Spleen (tissue), 11 donors: ENCODE measurements around the gene KTN1. TPM values are rescaled to one million over a fixed set of nuclear protein-coding genes. Genes with fewer than 3 reads are reported as not detected.

ENCODE experiments used
- DNase-seq: peaks from one replicate; pipeline ENCODE4 v3.0.0-alpha.2; 2020
- H3K27ac ChIP-seq, 8 donors: fragments of 200-600 bp; sonication (generic) in 7 of 8; 1 replicate in 4 of 8; 2 replicates in 4 of 8; pipeline versions ENCODE4 v1.5.0 to v1.8.0; 2016 to 2021; ENCODE audit warnings: inconsistent platforms in 4 of 8, mild to moderate bottlenecking in 4 of 8, moderate library complexity in 1 of 8
- H3K27me3 ChIP-seq, 7 donors: fragments of 200-600 bp; sonication (generic) in 6 of 7; replicated peaks in 1 of 7; 1 replicate in 4 of 7; 2 replicates in 3 of 7; pipeline versions ENCODE4 v1.5.0 to v1.8.0; 2016 to 2021; ENCODE audit warnings: inconsistent platforms in 3 of 7, mild to moderate bottlenecking in 1 of 7
- H3K36me3 ChIP-seq, 6 donors: fragments of 200-600 bp; sonication (generic) in 5 of 6; 1 replicate in 4 of 6; 2 replicates in 2 of 6; pipeline versions ENCODE4 v1.5.0 to v1.8.0; 2016 to 2021; ENCODE audit warnings: inconsistent platforms in 2 of 6
- H3K4me1 ChIP-seq, 6 donors: fragments of 200-600 bp; sonication (generic) in 5 of 6; 1 replicate in 3 of 6; 2 replicates in 3 of 6; pipeline versions ENCODE4 v1.5.0 to v1.8.0; 2016 to 2021; ENCODE audit warnings: inconsistent platforms in 3 of 6
- H3K4me3 ChIP-seq, 8 donors: fragments of 200-600 bp; sonication (generic) in 7 of 8; 1 replicate in 4 of 8; 2 replicates in 4 of 8; pipeline versions ENCODE4 v1.5.0 to v1.8.0; 2016 to 2021; ENCODE audit warnings: inconsistent platforms in 4 of 8, mild to moderate bottlenecking in 4 of 8, moderate library complexity in 2 of 8
- H3K9me3 ChIP-seq, 8 donors: fragments of 200-600 bp; sonication (generic) in 7 of 8; 1 replicate in 4 of 8; 2 replicates in 4 of 8; pipeline versions ENCODE4 v1.5.0 to v1.8.0; 2016 to 2021; ENCODE audit warnings: inconsistent platforms in 4 of 8
- POLR2A ChIP-seq, 3 donors: fragments of 450-650 bp; IDR thresholded peaks; one replicate each; pipeline ENCODE4 v1.5.1; 2017; ENCODE audit warnings: antibody characterized with exemption in 3 of 3, mild to moderate bottlenecking in 1 of 3
- POLR2AphosphoS5 ChIP-seq, 3 donors: sonication (generic); formaldehyde crosslinking; IDR thresholded peaks; one replicate each; pipeline ENCODE4 v1.5.1; 2017; ENCODE audit warnings: antibody characterized with exemption in 3 of 3
- WGBS, 5 donors: extraction: QIAGEN DNeasy Blood & Tissue Kit in 3 of 5; methylation state at CpG; one replicate each; pipeline versions ENCODE4 v1.1.5 to v1.1.7; 2013 to 2018; 5-methylcytosine and 5-hydroxymethylcytosine counted together
- intact Hi-C: fragments of 100-400 bp; cut with DNase I; formaldehyde crosslinking; loops from one replicate; pipeline ENCODE4 v1.15.0; 2023; ENCODE audit warnings: low total_unique reads
- polyA plus RNA-seq, 3 donors: library from polyadenylated mRNA; stranded (reverse); fragments of 200-250 nt; gene quantifications; one replicate each; pipeline ENCODE4 v1.2.1, GENCODE V29; 2013
- total RNA-seq, 7 donors: library from RNA; depleted of rRNA in 3 of 7; stranded (reverse); fragments of >200 nt in 3 of 7; fragmentation: NEBNext Ultra II Directional in 4 of 7; extraction: Animal tissue kit (Norgen Biotek cat#: 25700) in 4 of 7; gene quantifications; one replicate each; pipeline versions ENCODE4 v1.1.0 to v1.2.1, GENCODE V29; 2016 to 2021
- TF ChIP-seq, protein P1 (sequence below), 11 experiments: fragments of 200-600 bp in 7 of 11; fragments of 450-650 bp in 4 of 11; sonication (generic) in 4 of 11; IDR thresholded peaks in 8 of 11; conservative IDR thresholded peaks in 3 of 11; 1 replicate in 7 of 11; 2 replicates in 4 of 11; pipeline versions ENCODE4 v1.4.0 to v1.8.0; 2016 to 2021; ENCODE audit warnings: antibody characterized with exemption in 11 of 11, inconsistent platforms in 4 of 11, mild to moderate bottlenecking in 1 of 11
- donor health status: healthy with polysubstance abuse.
- donor health status: DM: no; HTN: no; CAD: no; lungs with moderate emphysema.
- donor health status: DM: no; HTN: no; CAD: no.
- donor health status: Bipolar disorder and iron deficiency.
- donor health status: healthy.
- donor health status: DM: no; HTN: no; CAD: no.
- donor health status: DM: yes; HTN: yes; CAD: no.

The KTN1 gene
- total and polyA plus RNA-seq, 10 donors, result 53.1 to 139 (median 114) TPM

DNA sequence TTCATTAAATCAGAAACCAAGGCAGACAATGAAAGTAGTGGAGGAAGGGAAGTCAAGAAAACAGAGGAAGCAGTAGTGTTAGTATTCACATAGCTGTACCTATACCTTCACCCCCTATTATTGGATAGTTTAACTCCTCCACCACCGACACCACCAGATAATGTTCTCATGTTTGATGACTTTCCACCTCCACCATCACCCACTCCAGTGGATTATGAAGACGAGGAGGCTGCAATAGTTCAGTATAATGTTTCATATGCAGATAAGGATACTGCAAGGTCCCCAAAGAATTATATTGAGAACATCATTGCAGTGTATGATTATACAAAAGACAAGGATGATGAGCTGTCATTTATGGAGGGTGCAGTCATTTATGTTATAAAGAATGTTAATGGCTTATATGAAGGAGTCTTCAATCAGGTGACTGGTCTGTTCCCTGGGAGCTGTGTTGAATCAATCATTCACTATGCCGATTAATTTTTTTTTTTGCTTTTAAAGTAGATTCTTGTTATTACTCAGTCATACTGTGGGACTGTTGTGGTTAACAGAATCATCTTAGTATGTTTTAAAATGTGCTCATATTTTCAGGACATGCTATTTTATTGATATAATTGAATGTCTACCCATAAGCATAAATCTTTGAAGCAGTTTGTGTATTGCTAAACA lies 32.2 kb upstream of the KTN1 start:
- 83 to 96% (median 93%) methylated on average over 3 of the region's 3 CpGs for WGBS, 5 donors
- no peaks in the 10 kb centered on the region for H3K27me3 ChIP-seq
- no peak for TF ChIP-seq POLR2A (IDR thresholded peaks at IDR 0.05)
- no peak for TF ChIP-seq POLR2AphosphoS5 (IDR thresholded peaks at IDR 0.05)
- TF ChIP-seq, protein P1, sequence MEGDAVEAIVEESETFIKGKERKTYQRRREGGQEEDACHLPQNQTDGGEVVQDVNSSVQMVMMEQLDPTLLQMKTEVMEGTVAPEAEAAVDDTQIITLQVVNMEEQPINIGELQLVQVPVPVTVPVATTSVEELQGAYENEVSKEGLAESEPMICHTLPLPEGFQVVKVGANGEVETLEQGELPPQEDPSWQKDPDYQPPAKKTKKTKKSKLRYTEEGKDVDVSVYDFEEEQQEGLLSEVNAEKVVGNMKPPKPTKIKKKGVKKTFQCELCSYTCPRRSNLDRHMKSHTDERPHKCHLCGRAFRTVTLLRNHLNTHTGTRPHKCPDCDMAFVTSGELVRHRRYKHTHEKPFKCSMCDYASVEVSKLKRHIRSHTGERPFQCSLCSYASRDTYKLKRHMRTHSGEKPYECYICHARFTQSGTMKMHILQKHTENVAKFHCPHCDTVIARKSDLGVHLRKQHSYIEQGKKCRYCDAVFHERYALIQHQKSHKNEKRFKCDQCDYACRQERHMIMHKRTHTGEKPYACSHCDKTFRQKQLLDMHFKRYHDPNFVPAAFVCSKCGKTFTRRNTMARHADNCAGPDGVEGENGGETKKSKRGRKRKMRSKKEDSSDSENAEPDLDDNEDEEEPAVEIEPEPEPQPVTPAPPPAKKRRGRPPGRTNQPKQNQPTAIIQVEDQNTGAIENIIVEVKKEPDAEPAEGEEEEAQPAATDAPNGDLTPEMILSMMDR (IDR thresholded peaks at IDR 0.05 in 8 of 11, conservative IDR thresholded peaks at IDR 0.05 in 3 of 11), result no peak

DNA sequence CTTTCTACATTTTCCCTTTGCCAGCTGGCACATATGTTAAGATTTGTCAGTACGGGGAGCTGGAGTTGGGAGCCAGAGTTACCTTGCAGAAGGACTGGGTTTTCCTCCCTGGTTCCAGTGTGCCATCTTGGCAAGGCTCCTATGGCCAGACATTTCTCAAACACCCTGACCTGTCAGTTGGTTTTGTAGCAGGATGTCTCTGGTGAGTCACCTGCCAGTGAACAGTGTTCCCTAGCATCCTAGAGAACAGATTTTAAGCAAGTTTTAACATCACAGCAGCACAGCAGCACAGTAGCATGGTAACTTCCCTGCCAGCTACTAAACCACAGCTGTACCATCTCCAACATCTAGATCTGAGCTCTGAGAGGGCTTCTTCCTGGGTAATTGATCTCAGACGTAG lies 26.2 kb upstream of the KTN1 start:
- intact Hi-C loops, result no loop called here
- WGBS, 5 donors, result 75 to 90% (median 83%) methylated on average over 2 of the region's 2 CpGs

More for the DNA sequence above, 32.2 kb upstream of the KTN1 start:
- peaks cover 0 to 3% (median 0%) of the 10 kb centered on the region in 8 donors for H3K9me3 ChIP-seq
- no peak for DNase-seq
- H3K36me3 ChIP-seq, result no peaks in the 10 kb centered on the region
- intact Hi-C loops, result no loop called here
- peaks cover 0 to 5% (median 0%) of the 10 kb centered on the region in 6 donors for H3K4me1 ChIP-seq
- H3K4me3 ChIP-seq, result no peak overlapping the region
- no peak overlapping the region for H3K27ac ChIP-seq

DNA sequence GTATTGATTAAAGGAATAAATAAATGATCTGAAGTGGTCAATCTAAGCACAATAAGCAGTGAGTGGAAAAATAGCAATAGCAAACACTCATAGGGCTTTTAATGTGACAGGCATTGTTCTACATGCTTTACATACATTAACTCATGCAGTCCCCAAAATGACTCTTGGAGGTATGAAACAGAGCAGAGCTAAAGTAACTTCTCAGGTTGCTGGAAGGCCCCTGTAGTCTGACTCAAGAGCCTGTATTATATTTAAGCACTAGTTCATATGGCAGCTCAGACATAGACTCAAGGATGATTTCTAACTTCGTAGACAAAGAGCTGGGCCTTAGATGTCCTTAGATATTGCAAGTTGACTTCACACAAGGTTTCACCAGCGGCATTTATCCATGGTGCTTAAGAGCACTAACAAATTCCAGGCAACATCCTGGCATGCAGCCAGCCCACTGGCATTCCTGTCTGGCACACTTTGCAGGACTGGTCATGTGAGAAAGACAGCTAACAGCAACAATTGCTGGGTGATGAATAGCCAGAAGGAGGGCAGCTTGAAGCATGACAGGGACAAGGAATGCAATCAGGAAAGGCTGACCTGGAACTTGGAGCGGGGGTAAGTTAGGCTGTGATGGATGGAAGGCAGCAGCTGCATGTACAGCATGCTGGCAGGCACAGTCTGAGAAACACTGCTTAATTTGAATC lies 22.9 kb upstream of the KTN1 start:
- no peak overlapping the region for H3K27ac ChIP-seq
- no peak for TF ChIP-seq POLR2AphosphoS5 (IDR thresholded peaks at IDR 0.05)
- 78 to 92% (median 81%) methylated on average over 3 of the region's 3 CpGs for WGBS, 5 donors

More for the DNA sequence above, 26.2 kb upstream of the KTN1 start:
- peaks cover 0 to 10% (median 5%) of the 10 kb centered on the region in 8 donors for H3K9me3 ChIP-seq
- no peak for TF ChIP-seq POLR2A (IDR thresholded peaks at IDR 0.05)
- TF ChIP-seq, protein P1 (IDR thresholded peaks at IDR 0.05 in 8 of 11, conservative IDR thresholded peaks at IDR 0.05 in 3 of 11), result no peak
- TF ChIP-seq POLR2AphosphoS5 (IDR thresholded peaks at IDR 0.05), result no peak
- no peak overlapping the region for H3K4me3 ChIP-seq
- no peak for DNase-seq
- no peaks in the 10 kb centered on the region for H3K27me3 ChIP-seq
- H3K27ac ChIP-seq, result no peak overlapping the region
- no peaks in the 10 kb centered on the region for H3K36me3 ChIP-seq
- no peaks in the 10 kb centered on the region for H3K4me1 ChIP-seq

DNA sequence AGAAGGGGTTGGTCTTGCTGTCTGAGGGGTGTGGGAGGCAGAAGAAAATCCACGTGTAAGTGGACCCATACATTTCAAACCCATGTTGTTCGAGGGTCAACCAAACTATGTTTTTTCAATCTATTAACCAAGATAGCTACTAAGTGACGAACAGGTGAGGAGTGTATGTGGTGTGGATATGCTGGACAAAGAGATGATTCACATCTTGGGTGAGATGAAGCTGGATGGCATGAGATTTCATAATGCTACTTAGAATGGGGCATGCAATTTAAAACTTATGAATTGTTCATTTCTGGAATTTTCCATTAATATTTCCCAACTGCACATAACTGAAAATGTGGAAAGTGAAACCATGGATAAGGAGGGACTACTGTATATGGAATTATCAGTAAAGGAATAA lies 17.9 kb upstream of the KTN1 start:
- intact Hi-C loops, result no loop called here
- Histone ChIP-seq H3K4me3 (no peak overlapping the region), H3K9me3 (no peaks in the 10 kb centered on the region), H3K27ac (no peak overlapping the region), H3K36me3 (no peaks in the 10 kb centered on the region), H3K27me3 (no peaks in the 10 kb centered on the region), H3K4me1 (no peaks in the 10 kb centered on the region)
- TF ChIP-seq, protein P1 (IDR thresholded peaks at IDR 0.05 in 8 of 11, conservative IDR thresholded peaks at IDR 0.05 in 3 of 11), result no peak
- TF ChIP-seq POLR2A (IDR thresholded peaks at IDR 0.05), result no peak
- no peak for TF ChIP-seq POLR2AphosphoS5 (IDR thresholded peaks at IDR 0.05)
- 85 to 89% (median 88%) methylated on average over 3 of the region's 3 CpGs for WGBS, 5 donors
- no peak for DNase-seq

More for the DNA sequence above, 22.9 kb upstream of the KTN1 start:
- Histone ChIP-seq H3K4me3 (no peak overlapping the region), H3K27me3 (no peaks in the 10 kb centered on the region), H3K36me3 (no peaks in the 10 kb centered on the region), H3K4me1 (no peaks in the 10 kb centered on the region), H3K9me3 (peaks cover 0 to 10% (median 5%) of the 10 kb centered on the region in 8 donors)
- intact Hi-C loops, result no loop called here
- no peak for DNase-seq
